Stimulated activated CD8-positive, alpha-beta memory T cell treated with anti-CD3 and anti-CD28 coated beads, Interleukin-7, amount 100 ng/mL, for 24 hours (primary cell): ENCODE data around the gene GJC1.
"Not testable (repeated sequence)": the region's sequence is repeated elsewhere in the genome, so short reads cannot be mapped to it uniquely, and the experiment has no call there.

Source experiments
- DNase-seq: peaks from one replicate; pipeline ENCODE4 v3.0.0-alpha.2; 2020; ENCODE audit warnings: low read depth

Gene GJC1

DNA sequence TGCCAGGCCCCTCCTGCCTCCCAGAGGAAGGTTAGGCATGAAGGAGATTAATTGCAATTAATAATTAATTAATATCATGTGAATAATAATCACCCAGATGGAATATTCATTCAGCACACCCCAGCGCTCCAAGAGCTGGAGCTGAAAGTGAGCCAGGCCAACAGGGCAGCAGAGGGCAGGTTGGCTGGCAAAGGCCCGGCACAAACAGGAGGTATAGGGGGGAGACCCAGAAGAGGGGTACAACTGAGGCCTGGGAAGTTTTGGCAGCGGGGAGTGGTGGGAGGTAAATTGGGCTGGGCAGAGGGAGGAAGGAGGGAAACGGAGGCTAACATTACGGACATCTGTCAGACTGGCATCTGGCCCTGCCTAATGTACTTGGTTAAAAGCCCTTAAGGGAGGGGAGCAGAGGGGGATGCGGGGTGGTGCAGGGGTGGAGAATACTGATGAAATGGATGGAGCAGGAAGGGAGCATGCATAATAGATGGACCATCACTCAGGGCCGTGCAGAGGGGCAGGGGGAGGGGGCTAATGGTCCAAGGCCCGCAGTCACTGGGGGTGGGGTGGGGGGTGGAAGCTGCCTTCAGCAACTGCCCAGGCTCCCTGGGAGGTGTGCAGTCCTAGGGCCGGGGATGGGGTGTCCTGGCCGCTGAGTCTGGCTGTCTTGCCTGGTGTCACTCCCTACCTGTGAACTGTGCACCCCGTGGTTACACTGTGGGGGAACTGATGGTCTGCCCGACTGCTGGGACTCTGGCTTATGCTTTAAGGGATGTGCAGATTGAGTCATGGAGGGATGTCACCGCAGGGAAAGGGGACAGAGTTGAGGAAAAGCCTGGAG, 69.4 kb downstream of the GJC1 start:
- no peak for DNase-seq

DNA sequence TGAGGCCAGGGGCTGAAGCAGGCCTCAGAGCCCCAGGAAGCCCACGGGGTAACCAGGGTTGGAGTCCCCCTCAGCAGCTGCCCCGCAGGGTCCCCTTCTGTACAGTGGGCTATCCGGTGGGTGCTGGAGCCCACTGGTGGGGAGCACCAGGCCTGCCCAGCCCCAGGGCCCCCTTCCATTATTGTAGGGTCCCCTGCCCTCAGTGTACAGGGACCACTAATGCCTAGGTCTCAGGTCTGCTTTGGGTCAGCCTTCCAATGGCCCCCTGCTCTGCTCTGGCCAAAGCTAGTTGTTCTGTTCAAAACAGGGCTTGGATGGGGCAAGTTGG, 70.2 kb downstream of the GJC1 start:
- DNase-seq: no peak

DNA sequence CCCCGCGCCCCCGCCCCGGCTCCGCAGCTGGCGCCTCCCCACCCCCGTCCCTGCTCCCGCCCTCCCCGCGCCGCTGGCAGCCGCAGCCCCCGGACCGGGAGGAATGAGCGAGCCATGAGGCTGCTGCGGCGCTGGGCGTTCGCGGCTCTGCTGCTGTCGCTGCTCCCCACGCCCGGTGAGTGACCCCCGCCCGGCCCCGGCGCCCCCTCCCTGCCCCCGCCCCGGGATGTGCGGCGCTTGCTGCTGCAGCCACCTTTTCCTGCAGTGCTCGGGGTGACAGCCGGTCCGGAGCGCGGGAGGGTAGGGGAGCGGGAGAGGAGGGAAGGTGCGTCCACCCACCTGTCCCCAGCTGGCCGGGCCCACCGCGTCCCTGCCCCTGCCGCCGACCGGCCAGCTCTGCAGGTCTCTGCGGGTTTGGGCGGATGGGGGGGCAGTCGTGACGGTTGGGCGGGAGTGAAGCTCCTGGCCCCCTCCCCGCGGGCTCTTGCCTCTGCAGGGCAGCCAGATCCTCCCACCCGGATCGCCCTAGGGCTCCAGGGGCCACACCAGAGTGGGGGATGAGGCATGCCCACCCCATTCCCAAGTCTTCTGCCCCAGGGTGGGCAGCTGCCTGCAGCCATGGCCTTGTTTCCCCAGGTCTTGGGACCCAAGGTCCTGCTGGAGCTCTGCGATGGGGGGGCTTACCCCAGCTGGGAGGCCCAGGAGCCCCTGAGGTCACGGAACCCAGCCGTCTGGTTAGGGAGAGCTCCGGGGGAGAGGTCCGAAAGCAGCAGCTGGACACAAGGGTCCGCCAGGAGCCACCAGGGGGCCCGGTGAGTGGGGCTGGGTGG, 70.8 kb downstream of the GJC1 start:
- DNase-seq: no peak

DNA sequence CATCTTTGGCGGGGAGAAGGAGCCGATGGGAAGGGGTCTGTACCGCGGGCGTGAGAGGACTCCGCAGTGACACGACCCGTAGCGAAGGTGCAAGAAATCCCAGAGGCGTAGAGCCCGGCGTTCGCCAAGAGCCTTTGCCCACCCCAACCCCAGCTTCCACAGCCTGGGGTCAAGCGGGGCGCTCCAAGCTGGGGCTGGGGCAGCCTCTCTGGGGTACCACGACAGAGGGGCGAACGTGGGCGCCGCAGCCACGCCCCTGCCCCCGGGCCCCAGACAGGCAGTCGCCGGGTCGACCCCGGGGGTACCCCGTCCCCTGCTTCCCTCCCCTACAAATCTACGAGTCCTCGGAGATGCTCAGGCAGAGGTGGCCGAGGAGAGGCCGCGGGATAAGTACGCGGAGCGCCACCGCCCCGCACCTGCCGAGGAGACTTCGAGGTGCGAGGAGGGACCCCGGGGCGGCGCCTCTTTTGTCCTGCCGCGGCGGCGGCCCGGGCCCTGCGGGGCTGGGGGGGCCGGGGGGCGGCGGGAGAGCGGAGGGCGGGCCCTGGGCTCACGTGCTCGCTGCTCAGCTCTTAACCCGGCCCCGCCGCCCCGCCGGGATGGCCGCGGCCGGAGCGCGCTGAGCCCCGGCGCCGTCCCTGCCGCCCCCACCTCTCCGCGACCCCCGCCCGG, 71.5 kb downstream of the GJC1 start, which contains the start of gene ADAM11:
ADAM11 (plus strand) TSS at position 575 of the 672 bp plus-strand sequence. CDS start 212 bp downstream, outside the sequence.
- no peak for DNase-seq

DNA sequence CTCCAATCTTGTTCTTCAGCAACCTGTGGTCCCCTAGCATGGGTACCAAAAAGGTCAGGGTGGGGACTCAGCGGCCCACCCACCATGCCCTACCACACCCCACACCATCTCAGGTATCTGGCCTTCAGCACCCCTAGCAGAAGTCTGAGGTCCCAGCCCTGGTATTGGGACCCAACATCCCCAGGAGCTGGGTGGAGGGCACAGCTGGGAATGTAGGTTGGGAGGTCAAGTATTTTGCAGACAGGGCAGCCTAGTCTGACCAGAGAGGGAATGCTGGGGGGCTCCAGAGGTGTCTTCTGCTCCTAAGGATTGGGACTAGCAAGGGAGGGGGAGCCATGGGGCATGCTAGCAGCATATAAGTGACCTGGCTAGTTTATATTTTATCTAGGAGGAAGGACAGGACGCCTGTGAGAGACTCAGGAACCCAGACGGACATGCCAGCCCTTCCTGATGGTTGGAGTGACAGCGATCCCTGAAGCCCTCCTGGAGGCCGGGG, 72.1 kb downstream of the GJC1 start:
- no peak for DNase-seq

DNA sequence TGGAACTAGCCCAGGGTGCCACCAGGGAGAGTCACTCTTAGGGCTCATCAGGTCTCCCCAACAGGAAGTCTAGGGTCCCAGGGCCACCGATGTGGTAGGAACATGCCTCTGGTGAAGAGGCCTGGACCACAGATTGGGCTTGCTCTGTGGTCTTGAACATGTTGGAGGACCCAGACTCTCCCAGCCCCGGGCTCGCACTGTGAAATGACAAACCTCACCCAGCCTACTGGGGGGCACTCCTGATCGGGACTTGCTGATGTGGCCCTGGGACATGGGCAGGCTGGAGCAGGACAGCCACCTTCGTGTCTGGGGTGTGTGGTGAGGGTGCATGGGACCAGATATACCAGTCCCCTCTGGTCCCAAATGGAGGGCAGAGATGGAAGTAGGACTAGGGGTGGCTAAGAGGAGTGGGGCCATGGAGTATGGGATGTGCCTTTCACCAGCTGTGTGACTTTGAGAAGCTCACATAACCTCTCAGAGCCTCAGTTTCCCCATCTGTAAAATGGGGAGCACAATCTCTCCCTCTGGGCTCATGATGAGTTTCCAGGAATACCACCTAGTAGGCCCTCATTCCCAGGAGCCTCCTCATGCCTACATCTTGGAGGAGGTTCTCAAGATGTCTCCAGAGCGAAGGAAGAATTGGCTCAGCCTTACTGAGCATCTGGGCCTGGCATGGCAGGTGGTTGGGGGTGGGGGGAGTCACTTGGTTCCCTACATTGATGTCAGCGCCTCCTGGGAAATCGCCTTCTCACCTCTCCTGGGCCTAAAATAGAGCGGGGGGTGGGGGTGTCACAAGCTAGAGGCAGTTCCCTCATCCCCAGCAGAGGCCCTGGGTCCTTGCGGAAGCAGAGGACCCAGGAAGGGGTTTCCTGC, 72.8 kb downstream of the GJC1 start:
- no peak for DNase-seq

DNA sequence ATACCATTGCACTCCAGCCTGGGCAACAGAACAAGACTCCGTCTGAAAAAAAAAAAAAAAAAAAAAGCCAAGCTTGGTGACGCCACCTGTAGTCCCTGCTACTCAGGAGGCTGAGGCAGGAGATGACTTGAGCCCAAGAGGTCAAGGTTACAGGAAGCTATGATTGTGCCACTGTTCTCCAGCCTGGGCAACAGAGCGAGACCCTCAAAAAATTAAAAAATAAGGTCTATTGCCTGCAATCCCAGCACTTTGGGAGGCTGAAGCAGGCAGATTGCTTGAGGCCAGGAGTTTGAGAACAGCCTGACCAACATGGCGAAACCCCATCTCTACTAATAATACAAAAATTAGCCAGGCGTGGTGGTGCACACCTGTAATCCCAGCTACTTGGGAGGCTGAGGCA, 74.9 kb downstream of the GJC1 start:
- DNase-seq: not testable (repeated sequence)

DNA sequence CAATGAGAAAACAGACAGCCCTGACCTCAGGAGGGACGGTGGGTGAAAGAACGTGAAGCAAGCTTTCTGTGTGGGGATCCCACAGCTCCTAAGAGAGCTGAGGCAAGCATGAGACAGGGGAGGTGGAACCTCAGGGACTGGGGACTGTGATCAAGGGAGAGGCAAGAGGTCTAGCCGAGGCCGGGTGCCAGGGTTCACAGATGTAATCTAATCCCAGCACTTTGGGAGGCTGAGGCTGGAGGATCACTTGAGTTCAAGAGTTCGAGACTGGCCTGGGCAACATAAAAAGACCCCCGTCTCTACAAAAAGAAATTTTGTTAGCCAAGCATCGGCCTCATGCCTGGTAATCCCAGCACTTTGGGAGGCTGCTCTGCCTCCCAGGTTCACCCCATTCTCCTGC, 75.8 kb downstream of the GJC1 start:
- DNase-seq: no peak

DNA sequence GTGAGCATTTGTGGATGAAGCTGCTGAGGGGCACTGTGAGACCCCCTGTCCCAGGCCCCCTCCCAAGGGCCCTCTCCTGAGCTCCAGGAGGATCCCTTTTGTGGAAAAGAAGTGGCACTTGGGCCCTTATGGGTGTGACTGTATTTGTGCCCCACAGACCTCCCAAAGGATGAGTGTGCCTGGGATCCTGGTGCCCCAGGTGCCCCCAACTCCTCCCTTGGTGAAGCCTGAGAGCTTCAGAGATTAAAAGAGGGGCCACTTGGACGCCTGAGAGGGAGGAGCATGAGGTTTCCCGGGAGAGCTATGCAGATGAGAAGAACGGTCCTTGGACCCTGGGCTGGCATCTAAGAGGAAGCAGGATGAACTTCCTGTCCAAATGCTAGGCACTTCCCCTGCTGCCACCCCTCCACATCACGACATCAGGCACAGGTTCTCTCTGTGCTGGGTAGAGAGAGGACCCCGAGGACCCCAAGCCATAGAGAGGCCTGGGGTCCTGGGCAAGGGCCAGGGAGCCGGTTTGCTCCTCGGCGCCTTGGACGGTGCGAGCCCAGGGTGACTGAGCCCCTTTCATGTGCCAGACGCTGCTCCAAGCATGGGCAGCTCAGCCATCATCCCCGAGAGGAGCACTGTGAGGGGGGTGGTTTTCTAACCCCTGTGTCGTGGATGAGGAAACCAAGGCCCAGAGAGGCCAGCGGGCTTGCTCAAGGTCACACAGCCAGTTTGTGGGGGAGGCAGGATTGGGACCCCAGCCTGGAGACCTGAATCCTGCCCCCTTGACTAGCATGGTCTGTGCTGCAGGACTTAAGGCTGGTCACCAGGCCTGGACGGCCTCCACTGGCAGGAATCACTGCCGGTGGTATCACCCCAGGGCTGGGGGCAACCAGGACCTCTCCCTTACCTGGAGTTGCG, 76.9 kb downstream of the GJC1 start:
- no peak for DNase-seq

DNA sequence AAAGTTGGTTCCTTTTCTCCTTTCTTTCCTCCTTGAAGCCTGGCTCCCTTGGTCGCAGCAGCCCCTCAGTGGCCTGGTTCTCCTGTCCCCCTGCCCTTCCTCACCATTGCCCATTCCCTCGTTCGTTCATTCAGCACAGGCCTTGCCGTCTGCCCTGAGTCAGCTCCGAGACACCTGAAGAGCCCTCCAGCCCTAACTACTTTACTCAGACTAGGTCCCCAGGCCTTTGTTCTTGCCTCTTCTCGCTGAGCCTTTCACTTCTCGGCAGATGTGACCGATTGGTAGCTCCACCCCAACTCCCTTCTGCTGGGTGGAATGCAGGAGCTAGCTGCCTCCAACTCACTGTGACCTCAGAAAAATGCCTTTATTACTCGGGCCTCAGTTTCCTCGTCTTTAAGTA, 78.3 kb downstream of the GJC1 start:
- DNase-seq: no peak

DNA sequence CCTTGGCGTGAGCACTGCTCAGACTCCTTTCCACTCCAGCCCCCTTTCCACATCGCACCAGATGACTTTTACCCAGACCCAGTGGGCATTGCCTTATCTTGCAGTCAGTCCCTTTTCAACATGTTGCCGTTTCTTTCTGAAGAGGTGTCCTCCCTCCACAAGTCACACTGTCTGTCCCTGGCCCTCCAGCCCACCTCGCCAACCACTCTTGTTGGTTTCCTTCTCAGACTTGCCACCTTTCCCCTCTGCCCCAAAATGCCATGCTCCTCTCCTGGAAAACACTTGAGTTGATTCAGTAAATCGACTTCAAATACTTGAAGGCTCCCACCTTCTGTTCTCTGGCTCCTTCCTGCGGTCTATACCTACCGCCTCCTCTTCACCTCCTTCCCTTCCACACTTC, 78.8 kb downstream of the GJC1 start:
- no peak for DNase-seq

DNA sequence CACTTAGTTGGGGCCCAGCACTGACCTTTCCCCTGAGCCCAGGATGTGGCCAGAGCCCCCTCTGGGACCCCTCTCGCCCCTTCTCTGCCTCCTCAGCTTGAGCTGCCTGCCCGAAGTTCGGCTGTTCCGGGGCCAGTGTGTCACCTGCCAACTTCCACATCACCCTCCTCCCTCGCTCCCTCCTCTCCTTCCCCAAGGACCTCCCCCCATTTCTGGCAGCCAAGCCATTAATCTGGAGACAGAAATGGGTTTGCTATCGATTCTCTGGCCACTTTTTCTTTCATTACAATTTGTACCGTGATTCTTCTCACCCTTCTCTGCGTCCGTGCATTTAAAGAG, 80.1 kb downstream of the GJC1 start:
- no peak for DNase-seq

DNA sequence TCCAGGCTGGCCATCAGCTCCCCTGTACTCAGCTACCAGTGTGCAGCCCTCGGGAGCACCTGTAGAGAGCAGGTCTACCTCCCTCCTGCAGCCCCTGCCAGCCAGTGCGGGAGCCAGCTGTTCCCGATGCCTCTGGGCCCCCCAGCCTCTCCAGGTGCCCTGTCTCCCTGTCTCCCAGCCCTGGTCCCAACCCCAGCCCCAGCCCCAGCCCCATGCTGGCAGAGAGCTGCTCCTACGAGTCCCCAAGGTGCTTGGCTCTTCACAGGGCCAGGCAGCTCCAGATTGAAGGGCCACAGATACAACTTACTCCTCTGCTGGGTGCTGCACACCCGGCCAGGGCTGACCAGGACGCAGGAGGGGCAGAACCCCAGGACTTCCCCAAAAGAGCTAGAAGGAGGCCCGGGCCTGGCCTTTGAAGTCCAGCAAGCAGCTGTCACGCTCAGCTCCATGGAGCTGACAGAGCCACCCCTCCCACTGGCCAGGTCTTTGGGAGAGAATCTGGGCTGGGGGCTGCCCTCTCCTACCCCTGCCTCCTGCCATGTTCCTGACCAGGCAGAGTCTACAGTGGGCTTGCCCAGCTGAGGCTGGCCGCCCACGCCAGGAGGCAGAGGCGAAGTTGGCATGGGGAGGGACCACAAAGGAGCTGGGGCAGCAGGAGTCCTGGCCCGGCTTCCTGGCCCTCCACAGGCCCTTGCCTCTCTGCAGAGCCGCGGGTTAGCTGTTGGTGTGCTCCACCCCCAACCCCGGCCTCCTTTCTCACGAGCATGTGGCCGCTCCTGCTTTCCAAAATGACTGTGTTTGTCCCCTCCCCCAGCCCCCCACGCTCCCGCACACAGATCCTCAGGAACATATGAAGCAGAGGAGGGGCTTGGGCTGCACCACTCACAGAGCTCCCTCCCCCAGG, 80.8 kb downstream of the GJC1 start:
- DNase-seq: no peak
